ENCODE results near the gene LUC7L2. TPM values are rescaled to one million over a fixed set of nuclear protein-coding genes. Genes with fewer than 3 reads are reported as not detected.

LUC7L2 gene
- total RNA-seq, 1 experiment from 2014 or later = 74.2 TPM

DNA sequence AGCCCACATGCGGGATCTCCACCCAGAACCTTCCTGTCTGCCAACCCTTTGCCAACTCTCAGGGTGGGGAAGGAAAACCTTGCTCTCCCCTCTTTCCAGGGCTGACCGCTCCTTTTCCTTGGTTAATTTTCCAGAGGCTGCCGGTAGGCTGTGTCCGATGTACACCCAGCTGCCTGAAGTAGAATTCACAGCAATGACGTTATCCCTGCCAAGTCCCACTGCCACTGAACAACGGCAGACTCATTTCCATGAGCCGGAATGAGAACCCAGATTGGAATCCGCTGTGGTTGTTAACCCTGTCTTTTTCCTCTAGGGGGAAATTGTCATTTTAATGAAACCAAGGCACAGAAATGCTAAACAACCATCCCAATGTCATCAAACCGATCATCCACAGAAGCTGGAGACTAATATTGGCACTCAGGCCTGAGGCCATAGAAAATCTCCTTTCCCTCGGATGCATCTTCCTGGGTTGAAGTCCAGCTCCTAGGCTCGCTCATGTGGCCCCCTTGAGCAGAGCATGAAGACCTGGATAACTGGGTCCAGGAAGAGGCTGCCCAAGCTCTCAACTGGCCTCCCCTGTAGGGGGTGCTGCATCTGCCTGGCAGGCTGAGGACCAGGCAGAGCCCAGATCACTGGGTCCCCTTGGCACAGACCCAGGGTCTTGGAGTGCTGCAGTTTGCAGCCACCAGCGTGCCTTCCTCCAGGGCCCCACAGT, 93.4 kb downstream of the LUC7L2 start:
- Histone ChIP-seq H3K4me3 (ENCODE audit: low read depth, low read length) (no peak overlapping the region), H3K27me3 (replicated peaks; ENCODE audit: control insufficient read depth, insufficient read depth, low read length) (no peaks in the 10 kb centered on the region), H3K4me1 (no peaks in the 10 kb centered on the region), H3K36me3 (ENCODE audit: control insufficient read depth, insufficient read depth, low read length) (no peaks in the 10 kb centered on the region), H3K9me3 (no peaks in the 10 kb centered on the region)
- intact Hi-C loops (cut with micrococcal nuclease; ENCODE audit: unreplicated experiment) = no loop called here
- ChIA-PET CTCF (no interaction called here), POLR2A (interaction anchor here (0.5 kb wide), 1 partner anchor 945 kb away, joined by 10 read pairs; the partner anchor contains the start of gene SLC37A3)
- DNase-seq = no peak
- no TSS peak for BruUV-seq (replicated peaks)
- TF ChIP-seq CTCF (IDR thresholded peaks at IDR 0.05; ENCODE audit: insufficient read depth in 1 of 2, low read depth in 1 of 2, low read length in 1 of 2, severe bottlenecking in 1 of 2, unreplicated experiment in 1 of 2) = no peak
- Mint-ChIP-seq H3K9me3 (ENCODE audit: unreplicated experiment) (no peaks in the 10 kb centered on the region), H3K27ac (ENCODE audit: unreplicated experiment) (no peak overlapping the region), H3K27me3 (ENCODE audit: insufficient read depth, unreplicated experiment) (no peaks in the 10 kb centered on the region), H3K4me3 (ENCODE audit: unreplicated experiment) (no peak overlapping the region), H3K36me3 (ENCODE audit: insufficient read depth, unreplicated experiment) (no peaks in the 10 kb centered on the region), H3K4me1 (ENCODE audit: low read depth, unreplicated experiment) (peaks cover 5% of the 10 kb centered on the region)

GRCh38 chr7:139453673-139454321, 94.1 kb downstream of the LUC7L2 start:
- CTCF ChIA-PET = no interaction called here
- Histone ChIP-seq H3K4me1 (no peaks in the 10 kb centered on the region), H3K36me3 (ENCODE audit: control insufficient read depth, insufficient read depth, low read length) (no peaks in the 10 kb centered on the region), H3K4me3 (ENCODE audit: low read depth, low read length) (no peak overlapping the region), H3K27me3 (replicated peaks; ENCODE audit: control insufficient read depth, insufficient read depth, low read length) (no peaks in the 10 kb centered on the region), H3K9me3 (no peaks in the 10 kb centered on the region)
- TF ChIP-seq CTCF (IDR thresholded peaks at IDR 0.05; ENCODE audit: insufficient read depth in 1 of 2, low read depth in 1 of 2, low read length in 1 of 2, severe bottlenecking in 1 of 2, unreplicated experiment in 1 of 2) = no peak
- Mint-ChIP-seq H3K36me3 (ENCODE audit: insufficient read depth, unreplicated experiment) (no peaks in the 10 kb centered on the region), H3K27me3 (ENCODE audit: insufficient read depth, unreplicated experiment) (no peaks in the 10 kb centered on the region), H3K27ac (ENCODE audit: unreplicated experiment) (no peak overlapping the region), H3K4me1 (ENCODE audit: low read depth, unreplicated experiment) (peaks cover 5% of the 10 kb centered on the region), H3K4me3 (ENCODE audit: unreplicated experiment) (no peak overlapping the region), H3K9me3 (ENCODE audit: unreplicated experiment) (no peaks in the 10 kb centered on the region)
- POLR2A ChIA-PET = interaction anchor here (0.5 kb wide), 1 partner anchor 945 kb away, joined by 10 read pairs; the partner anchor contains the start of gene SLC37A3
- DNase-seq = no peak
- no TSS peak for BruUV-seq (replicated peaks)
- intact Hi-C loops (cut with micrococcal nuclease; ENCODE audit: unreplicated experiment) = no loop called here

GRCh38 chr7:139455789-139456188, 96.1 kb downstream of the LUC7L2 start:
- H3K9me3 ChIP-seq = no peaks in the 10 kb centered on the region
- Mint-ChIP-seq H3K4me3 (ENCODE audit: unreplicated experiment) (no peak overlapping the region), H3K36me3 (ENCODE audit: insufficient read depth, unreplicated experiment) (no peaks in the 10 kb centered on the region), H3K27me3 (ENCODE audit: insufficient read depth, unreplicated experiment) (no peaks in the 10 kb centered on the region), H3K4me1 (ENCODE audit: low read depth, unreplicated experiment) (peaks cover 5% of the 10 kb centered on the region), H3K9me3 (ENCODE audit: unreplicated experiment) (no peaks in the 10 kb centered on the region), H3K27ac (ENCODE audit: unreplicated experiment) (no peak overlapping the region)
- no peaks in the 10 kb centered on the region for H3K27me3 ChIP-seq (replicated peaks; ENCODE audit: control insufficient read depth, insufficient read depth, low read length)
- no peak overlapping the region for H3K4me3 ChIP-seq (ENCODE audit: low read depth, low read length)
- TF ChIP-seq CTCF (IDR thresholded peaks at IDR 0.05; ENCODE audit: insufficient read depth in 1 of 2, low read depth in 1 of 2, low read length in 1 of 2, severe bottlenecking in 1 of 2, unreplicated experiment in 1 of 2) = no peak
- DNase-seq = no peak
- CTCF ChIA-PET = no interaction called here
- BruUV-seq (replicated peaks) = no TSS peak
- no peaks in the 10 kb centered on the region for H3K4me1 ChIP-seq
- intact Hi-C loops (cut with micrococcal nuclease; ENCODE audit: unreplicated experiment) = no loop called here
- POLR2A ChIA-PET = no interaction called here
- no peaks in the 10 kb centered on the region for H3K36me3 ChIP-seq (ENCODE audit: control insufficient read depth, insufficient read depth, low read length)

Data from Caco-2 (cell line).